ENCODE results near the gene GPLD1.
A peak's percentile ranks its signal among the peaks of the same experiment; 100 is the strongest.

GPLD1 gene

GRCh38 chr6:24454452-24454851 lies 34.9 kb downstream of the GPLD1 start:
- no peak for DNase-seq (ENCODE audit: low read depth, low spot score)

GRCh38 chr6:24453921-24454320 lies 35.5 kb downstream of the GPLD1 start:
- DNase-seq (ENCODE audit: low read depth, low spot score), result no peak

GRCh38 chr6:24451581-24452388 lies 37.6 kb downstream of the GPLD1 start:
- DNase-seq (ENCODE audit: low read depth, low spot score), result no peak

GRCh38 chr6:24448828-24449525 lies 40.4 kb downstream of the GPLD1 start:
- no peak for DNase-seq (ENCODE audit: low read depth, low spot score)

GRCh38 chr6:24448396-24448795 lies 41.0 kb downstream of the GPLD1 start:
- no peak for DNase-seq (ENCODE audit: low read depth, low spot score)

GRCh38 chr6:24446670-24447069 lies 42.7 kb downstream of the GPLD1 start:
- DNase-seq (ENCODE audit: low read depth, low spot score), result no peak

- DNase-seq (ENCODE audit: low read depth, low spot score), result no peak
These were observed 43.7 kb downstream of the GPLD1 start for GRCh38 chr6:24445704-24446103.

GRCh38 chr6:24444588-24444987 lies 44.8 kb downstream of the GPLD1 start:
- no peak for DNase-seq (ENCODE audit: low read depth, low spot score)

- no peak for DNase-seq (ENCODE audit: low read depth, low spot score)
These were observed 47.8 kb downstream of the GPLD1 start for GRCh38 chr6:24441599-24441904.

GRCh38 chr6:24440897-24441598 lies 48.3 kb downstream of the GPLD1 start:
- DNase-seq (ENCODE audit: low read depth, low spot score), result no peak

GRCh38 chr6:24439858-24440539 lies 49.4 kb downstream of the GPLD1 start:
- DNase-seq (ENCODE audit: low read depth, low spot score), result no peak

- DNase-seq (ENCODE audit: low read depth, low spot score), result no peak
These were observed 52.4 kb downstream of the GPLD1 start for GRCh38 chr6:24436979-24437378.

GRCh38 chr6:24432611-24433010 lies 56.8 kb downstream of the GPLD1 start:
- no peak for DNase-seq (ENCODE audit: low read depth, low spot score)

- DNase-seq (ENCODE audit: low read depth, low spot score), result peak; percentile 54
These were observed 58.3 kb downstream of the GPLD1 start for GRCh38 chr6:24431045-24431451.

- no peak for DNase-seq (ENCODE audit: low read depth, low spot score)
These were observed 59.3 kb downstream of the GPLD1 start for GRCh38 chr6:24430086-24430485.

GRCh38 chr6:24429146-24429545 lies 60.2 kb downstream of the GPLD1 start:
- DNase-seq (ENCODE audit: low read depth, low spot score), result no peak

GRCh38 chr6:24428615-24429014 lies 60.8 kb downstream of the GPLD1 start:
- peak; percentile 20 for DNase-seq (ENCODE audit: low read depth, low spot score)

GRCh38 chr6:24426729-24427446 lies 62.5 kb downstream of the GPLD1 start:
- no peak for DNase-seq (ENCODE audit: low read depth, low spot score)

- no peak for DNase-seq (ENCODE audit: low read depth, low spot score)
These were observed 64.3 kb downstream of the GPLD1 start for GRCh38 chr6:24425091-24425490.

- DNase-seq (ENCODE audit: low read depth, low spot score), result peak; percentile 29
These were observed 69.9 kb downstream of the GPLD1 start for GRCh38 chr6:24419526-24419925.

- DNase-seq (ENCODE audit: low read depth, low spot score), result no peak
These were observed 73.6 kb downstream of the GPLD1 start for GRCh38 chr6:24415753-24416152.
